ENCODE results near the gene ZNF784. TPM values are rescaled to one million over a fixed set of nuclear protein-coding genes. Genes with fewer than 3 reads are reported as not detected.

Gene ZNF784
- total and polyA plus RNA-seq, 2 of the 4 experiments (the other 2 are of a cell fraction), result 2.5 to 3.7 TPM

- peak overlapping the region; percentile 89 to 96 for H4K8ac ChIP-seq (ENCODE audit: low read depth in 2 of 2, low read length in 2 of 2)
- DNase-seq, result peak; percentile 18
- H2AFZ ChIP-seq (replicated peaks; ENCODE audit: low read length, poor library complexity), result peak overlapping the region; percentile 90
- peak overlapping the region; percentile 99 for H2AK9ac ChIP-seq (replicated peaks; ENCODE audit: low read depth, low read length, poor library complexity)
- H3K36me3 ChIP-seq (ENCODE audit: control insufficient read depth, insufficient read depth, low read length), result peaks cover 16% of the 10 kb centered on the region
- 3% methylated on average over 15 of the region's 25 CpGs; no CpG with 5 or more reads in 1 of the 2 experiments for WGBS, 2 experiments (ENCODE audit: extremely low coverage in 2 of 2, insufficient read length in 1 of 2)
- peak overlapping the region; percentile 73 for H3K18ac ChIP-seq (ENCODE audit: low read depth, low read length)
- no peak for TF ChIP-seq FOS (IDR thresholded peaks at IDR 0.05; ENCODE audit: low read depth, low read length)
- TF ChIP-seq RCOR1 (IDR thresholded peaks at IDR 0.05; ENCODE audit: insufficient replicate concordance, low read length), result no peak
- TF ChIP-seq CHD1 (IDR thresholded peaks at IDR 0.05; ENCODE audit: low read depth, low read length), result no peak
- H3K4me3 ChIP-seq (ENCODE audit: insufficient read depth, low read depth, low read length), result peak overlapping the region; percentile 74
- ATAC-seq (ENCODE audit: low read depth), result peak; percentile 1
- peaks cover 12% of the 10 kb centered on the region for H3K4me1 ChIP-seq (ENCODE audit: control insufficient read depth, insufficient read depth, low read length)
- H3K4ac ChIP-seq (ENCODE audit: low read depth, low read length), result peak overlapping the region; percentile 94
- no peaks in the 10 kb centered on the region for H3K9me3 ChIP-seq (ENCODE audit: control insufficient read depth, insufficient read depth, low read length)
- intact Hi-C loops (cut with micrococcal nuclease) (no loop called here), in situ Hi-C loops (cut with MboI; ENCODE audit: low sequenced_read_pairs) (loop anchor here (25.0 kb wide), 2 partner anchors 354 to 529 kb away; partner anchors contain the start of genes BRSK1, HSPBP1 and PPP1R12C), dilution Hi-C loops (cut with HindIII; ENCODE audit: low sequenced_read_pairs, unreplicated experiment) (no loop called here)
- no peak overlapping the region for H2BK20ac ChIP-seq (ENCODE audit: low read depth, low read length)
- peaks cover 5% of the 10 kb centered on the region; the same call in 1 of the 2 replicates for H3K9me1 ChIP-seq (ENCODE audit: insufficient read depth, low read length)
- peak overlapping the region; percentile 79 for H2AK5ac ChIP-seq (ENCODE audit: low read depth, low read length)
- H4K20me1 ChIP-seq (ENCODE audit: insufficient read depth, low read length), result 0 out of 2 replicates have a peak, but pooled peaks cover 4% of the 10 kb centered on the region
- H4K91ac ChIP-seq (ENCODE audit: insufficient read depth, low read depth, low read length), result peak overlapping the region; percentile 90
- ChIA-PET CTCF (no interaction called here), POLR2A (ENCODE audit: unreplicated experiment) (interaction anchor here (0.6 to 0.7 kb wide), 3 partner anchors 9 to 157 kb away, joined by 6 to 21 read pairs (median 6); no protein-coding TSS in a partner anchor)
- H3K79me1 ChIP-seq (ENCODE audit: low read depth in 1 of 2, low read length in 2 of 2), result peaks cover 23 to 80% of the 10 kb centered on the region in 2 experiments
- H3K27me3 ChIP-seq (ENCODE audit: control insufficient read depth, insufficient read depth, low read length), result no peaks in the 10 kb centered on the region
- H2BK15ac ChIP-seq (ENCODE audit: low read depth, low read length), result no peak overlapping the region
- H4K5ac ChIP-seq (ENCODE audit: low read depth, low read length), result peak overlapping the region; percentile 88
- peak overlapping the region; percentile 75 for H2BK5ac ChIP-seq (ENCODE audit: low read depth, low read length, poor library complexity, severe bottlenecking)
- peak overlapping the region; percentile 93 for H3K4me2 ChIP-seq (ENCODE audit: low read depth, low read length)
- peak overlapping the region; percentile 81 for H3K9ac ChIP-seq (ENCODE audit: low read depth, low read length)
- no TSS peak for BruUV-seq (replicated peaks)
- peak overlapping the region; percentile 96 for H3K23ac ChIP-seq (ENCODE audit: low read depth, low read length)
- peak overlapping the region; percentile 16; the same call in 1 of the 2 replicates for H2BK120ac ChIP-seq (ENCODE audit: low read depth, low read length)
- peak overlapping the region; percentile 98 for H3K56ac ChIP-seq (ENCODE audit: extremely low read depth, insufficient read depth, low read length)
- peak overlapping the region; percentile 98 for H3K14ac ChIP-seq (replicated peaks; ENCODE audit: low read depth, low read length)
- peak overlapping the region; percentile 76 for H3K27ac ChIP-seq (ENCODE audit: insufficient read depth, low read length)
Observed at GRCh38 chr19:55641426-55642152, 17.2 kb upstream of the ZNF784 start.

Measured in IMR-90 (cell line).